Activated naive CD8-positive, alpha-beta T cell treated with anti-CD3 and anti-CD28 coated beads, Interleukin-2, amount 50 U/mL, for 24 hours (primary cell): ENCODE data around the gene COX7B.
"Not testable (repeated sequence)": the region's sequence is repeated elsewhere in the genome, so short reads cannot be mapped to it uniquely, and the experiment has no call there.

Experiments used
- ATAC-seq: fragments of 150-1000 bp; cut with Tn5 transposase; one replicate; pipeline ENCODE4 v1.10.0; 2021
- DNase-seq: peaks from one replicate; pipeline ENCODE4 v3.0.0; 2021
- H3K27ac Mint-ChIP-seq: one replicate; pipeline ENCODE4 v1.8.0; 2021; ENCODE audit warnings: mild to moderate bottlenecking, mixed read lengths
- H3K27me3 Mint-ChIP-seq: one replicate; pipeline ENCODE4 v1.8.0; 2021; ENCODE audit warnings: mixed read lengths
- H3K36me3 Mint-ChIP-seq: one replicate; pipeline ENCODE4 v1.8.0; 2021; ENCODE audit warnings: low read depth, mixed read lengths
- H3K4me1 Mint-ChIP-seq: one replicate; pipeline ENCODE4 v1.8.0; 2021; ENCODE audit warnings: mixed read lengths
- H3K4me3 Mint-ChIP-seq: one replicate; pipeline ENCODE4 v1.8.0; 2021; ENCODE audit warnings: mild to moderate bottlenecking, moderate library complexity, mixed read lengths
- H3K9me3 Mint-ChIP-seq: one replicate; pipeline ENCODE4 v1.8.0; 2021; ENCODE audit warnings: mixed read lengths

COX7B gene

GRCh38 chrX:77924320-77924859, 25.1 kb downstream of the COX7B start:
- DNase-seq = no peak

GRCh38 chrX:77925764-77926163, 26.5 kb downstream of the COX7B start:
- H3K4me1 Mint-ChIP-seq = peaks cover 13% of the 10 kb centered on the region
- peaks cover 3% of the 10 kb centered on the region for H3K36me3 Mint-ChIP-seq
- DNase-seq = no peak
- no peaks in the 10 kb centered on the region for H3K27me3 Mint-ChIP-seq
- no peak overlapping the region for H3K4me3 Mint-ChIP-seq
- no peaks in the 10 kb centered on the region for H3K9me3 Mint-ChIP-seq
- ATAC-seq = no peak
- H3K27ac Mint-ChIP-seq = no peak overlapping the region

More at GRCh38 chrX:77924320-77924859, 25.1 kb downstream of the COX7B start:
- no peak overlapping the region for H3K4me3 Mint-ChIP-seq
- H3K9me3 Mint-ChIP-seq = no peaks in the 10 kb centered on the region
- H3K36me3 Mint-ChIP-seq = peaks cover 3% of the 10 kb centered on the region
- no peaks in the 10 kb centered on the region for H3K27me3 Mint-ChIP-seq
- H3K27ac Mint-ChIP-seq = no peak overlapping the region
- peaks cover 15% of the 10 kb centered on the region for H3K4me1 Mint-ChIP-seq
- no peak for ATAC-seq

GRCh38 chrX:77930581-77930980, 31.3 kb downstream of the COX7B start:
- Mint-ChIP-seq H3K9me3 (no peaks in the 10 kb centered on the region), H3K4me3 (no peak overlapping the region), H3K27ac (no peak overlapping the region), H3K36me3 (no peaks in the 10 kb centered on the region), H3K27me3 (no peaks in the 10 kb centered on the region), H3K4me1 (peaks cover 3% of the 10 kb centered on the region)
- ATAC-seq (no peak), DNase-seq (no peak)

- DNase-seq = no peak
- H3K36me3 Mint-ChIP-seq = no peaks in the 10 kb centered on the region
- H3K4me1 Mint-ChIP-seq = no peaks in the 10 kb centered on the region
- H3K4me3 Mint-ChIP-seq = no peak overlapping the region
- H3K27ac Mint-ChIP-seq = no peak overlapping the region
- ATAC-seq = no peak
- H3K27me3 Mint-ChIP-seq = no peaks in the 10 kb centered on the region
- H3K9me3 Mint-ChIP-seq = no peaks in the 10 kb centered on the region
These were observed 36.6 kb downstream of the COX7B start for GRCh38 chrX:77935886-77936285.

GRCh38 chrX:77936299-77936698, 37.0 kb downstream of the COX7B start:
- no peak for ATAC-seq
- H3K36me3 Mint-ChIP-seq = no peaks in the 10 kb centered on the region
- no peak overlapping the region for H3K4me3 Mint-ChIP-seq

GRCh38 chrX:77937291-77937690, 38.0 kb downstream of the COX7B start:
- ATAC-seq = no peak
- no peaks in the 10 kb centered on the region for H3K27me3 Mint-ChIP-seq
- H3K27ac Mint-ChIP-seq = no peak overlapping the region
- H3K9me3 Mint-ChIP-seq = no peaks in the 10 kb centered on the region
- no peaks in the 10 kb centered on the region for H3K36me3 Mint-ChIP-seq
- H3K4me1 Mint-ChIP-seq = no peaks in the 10 kb centered on the region
- no peak overlapping the region for H3K4me3 Mint-ChIP-seq
- DNase-seq = no peak

More at GRCh38 chrX:77936299-77936698, 37.0 kb downstream of the COX7B start:
- no peak for DNase-seq
- H3K4me1 Mint-ChIP-seq = no peaks in the 10 kb centered on the region
- no peak overlapping the region for H3K27ac Mint-ChIP-seq
- no peaks in the 10 kb centered on the region for H3K27me3 Mint-ChIP-seq
- H3K9me3 Mint-ChIP-seq = no peaks in the 10 kb centered on the region

GRCh38 chrX:77938083-77938680, 38.9 kb downstream of the COX7B start:
- no peak for ATAC-seq
- H3K4me3 Mint-ChIP-seq = no peak overlapping the region

GRCh38 chrX:77945031-77945430, 45.8 kb downstream of the COX7B start:
- H3K4me1 Mint-ChIP-seq, DNase-seq, H3K27me3 Mint-ChIP-seq, H3K36me3 Mint-ChIP-seq, H3K27ac Mint-ChIP-seq, H3K4me3 Mint-ChIP-seq, ATAC-seq, H3K9me3 Mint-ChIP-seq: not testable (repeated sequence)

More at GRCh38 chrX:77938083-77938680, 38.9 kb downstream of the COX7B start:
- H3K36me3 Mint-ChIP-seq = no peaks in the 10 kb centered on the region
- H3K27ac Mint-ChIP-seq = no peak overlapping the region
- H3K27me3 Mint-ChIP-seq = no peaks in the 10 kb centered on the region
- no peaks in the 10 kb centered on the region for H3K9me3 Mint-ChIP-seq
- peaks cover 1% of the 10 kb centered on the region for H3K4me1 Mint-ChIP-seq
- DNase-seq = no peak

GRCh38 chrX:77945910-77946545, 46.8 kb downstream of the COX7B start:
- Mint-ChIP-seq H3K4me1 (peaks cover 3% of the 10 kb centered on the region), H3K9me3 (no peaks in the 10 kb centered on the region), H3K27ac (no peak overlapping the region), H3K4me3 (no peak overlapping the region), H3K36me3 (peaks cover 3% of the 10 kb centered on the region), H3K27me3 (no peaks in the 10 kb centered on the region)
- no peak for ATAC-seq
- no peak for DNase-seq

- Mint-ChIP-seq H3K4me1 (peaks cover 3% of the 10 kb centered on the region), H3K4me3 (no peak overlapping the region), H3K27ac (no peak overlapping the region), H3K36me3 (peaks cover 3% of the 10 kb centered on the region), H3K9me3 (no peaks in the 10 kb centered on the region), H3K27me3 (no peaks in the 10 kb centered on the region)
- ATAC-seq (no peak), DNase-seq (no peak)
These were observed 47.3 kb downstream of the COX7B start for GRCh38 chrX:77946571-77946970.

- Mint-ChIP-seq H3K9me3 (no peaks in the 10 kb centered on the region), H3K4me1 (peaks cover 6% of the 10 kb centered on the region), H3K36me3 (peaks cover 3% of the 10 kb centered on the region), H3K27ac (no peak overlapping the region), H3K4me3 (no peak overlapping the region), H3K27me3 (no peaks in the 10 kb centered on the region)
- ATAC-seq (no peak), DNase-seq (no peak)
These were observed 50.6 kb downstream of the COX7B start for GRCh38 chrX:77949840-77950239.

GRCh38 chrX:77952173-77952572, 52.9 kb downstream of the COX7B start:
- peaks cover 8% of the 10 kb centered on the region for H3K4me1 Mint-ChIP-seq
- ATAC-seq (no peak), DNase-seq (no peak)
- no peak overlapping the region for H3K27ac Mint-ChIP-seq
- H3K9me3 Mint-ChIP-seq = peaks cover 3% of the 10 kb centered on the region
- H3K36me3 Mint-ChIP-seq = peaks cover 6% of the 10 kb centered on the region
- H3K27me3 Mint-ChIP-seq = no peaks in the 10 kb centered on the region
- H3K4me3 Mint-ChIP-seq = no peak overlapping the region

- no peaks in the 10 kb centered on the region for H3K27me3 Mint-ChIP-seq
- DNase-seq (no peak), ATAC-seq (no peak)
- H3K9me3 Mint-ChIP-seq = peaks cover 3% of the 10 kb centered on the region
- peaks cover 13% of the 10 kb centered on the region for H3K4me1 Mint-ChIP-seq
- H3K27ac Mint-ChIP-seq = no peak overlapping the region
- peaks cover 5% of the 10 kb centered on the region for H3K36me3 Mint-ChIP-seq
- no peak overlapping the region for H3K4me3 Mint-ChIP-seq
These were observed 54.0 kb downstream of the COX7B start for GRCh38 chrX:77953302-77953701.

- Mint-ChIP-seq H3K4me3 (no peak overlapping the region), H3K9me3 (peaks cover 3% of the 10 kb centered on the region)
- no peak for DNase-seq
These were observed 54.4 kb downstream of the COX7B start for GRCh38 chrX:77953708-77954107.

More at GRCh38 chrX:77953708-77954107, 54.4 kb downstream of the COX7B start:
- Mint-ChIP-seq H3K36me3 (peaks cover 5% of the 10 kb centered on the region), H3K27me3 (no peaks in the 10 kb centered on the region), H3K4me1 (peaks cover 13% of the 10 kb centered on the region), H3K27ac (no peak overlapping the region)
- no peak for ATAC-seq
